Left ventricle myocardium superior (tissue), 1 donor: Measurements from ENCODE around the gene IMMP1L. TPM values are rescaled to one million over a fixed set of nuclear protein-coding genes. Genes with fewer than 3 reads are reported as not detected.

ENCODE experiments used
- ATAC-seq: fragments of 200-7000 bp; cut with Tn5 transposase; one replicate; pipeline ENCODE4 v1.9.1; 2020; ENCODE audit warnings: mild to moderate bottlenecking, moderate library complexity
- DNase-seq: peaks from one replicate; pipeline ENCODE4 v3.0.0-alpha.2; 2020
- intact Hi-C: fragments of 100-400 bp; cut with micrococcal nuclease; formaldehyde crosslinking; loops from one replicate; pipeline ENCODE4 v1.11.0; 2022
- total RNA-seq: library from RNA; stranded (reverse); fragmentation: NEBNext Ultra II Directional; extraction: Animal tissue kit (Norgen Biotek cat#: 25700); gene quantifications from one replicate; pipeline ENCODE4 v1.2.1, GENCODE V29; 2021
- donor health status: DM: no; HTN: yes; CAD: no; lungs with severe emphysema.

The IMMP1L gene
- total RNA-seq, 1 donor from 2014 or later, result 28.4 TPM

DNA sequence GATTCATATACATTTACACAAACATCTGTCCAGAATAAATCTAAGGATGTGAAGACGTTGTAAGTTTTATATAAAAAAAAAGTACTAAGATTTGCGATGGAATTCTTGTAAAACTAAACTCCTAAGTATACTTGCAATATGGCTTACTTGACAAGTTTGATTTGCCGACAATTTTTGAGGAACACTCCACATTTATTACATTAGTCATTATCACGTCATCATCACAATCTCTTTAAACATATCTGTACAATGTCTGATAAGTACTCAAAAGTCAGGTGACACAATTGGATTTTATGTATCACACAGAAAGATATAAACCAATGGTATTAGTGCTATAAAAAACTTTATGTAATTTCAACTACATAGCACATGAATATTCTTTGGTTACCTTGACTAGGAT is 30.4 kb downstream of the IMMP1L start:
- no peak for DNase-seq
- ATAC-seq, result no peak
- intact Hi-C loops, result no loop called here

DNA sequence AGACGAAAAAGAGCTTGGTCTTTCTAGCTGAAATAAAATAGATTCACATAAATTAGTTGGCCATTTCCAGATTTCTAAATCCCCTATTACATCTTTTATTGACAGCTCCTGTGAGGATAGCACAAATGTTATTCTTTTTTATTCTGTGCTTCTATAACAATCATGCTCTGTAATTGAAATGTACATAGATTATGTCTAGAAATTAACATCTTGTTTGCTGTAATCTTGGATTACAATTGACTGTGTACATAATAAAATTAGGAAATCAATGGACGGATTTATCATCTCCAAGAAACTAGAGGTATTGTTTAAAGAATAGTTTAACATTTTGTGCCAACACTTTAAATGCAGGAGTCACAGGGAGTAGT is 31.2 kb downstream of the IMMP1L start:
- DNase-seq, result no peak
- ATAC-seq, result no peak
- intact Hi-C loops, result no loop called here

DNA sequence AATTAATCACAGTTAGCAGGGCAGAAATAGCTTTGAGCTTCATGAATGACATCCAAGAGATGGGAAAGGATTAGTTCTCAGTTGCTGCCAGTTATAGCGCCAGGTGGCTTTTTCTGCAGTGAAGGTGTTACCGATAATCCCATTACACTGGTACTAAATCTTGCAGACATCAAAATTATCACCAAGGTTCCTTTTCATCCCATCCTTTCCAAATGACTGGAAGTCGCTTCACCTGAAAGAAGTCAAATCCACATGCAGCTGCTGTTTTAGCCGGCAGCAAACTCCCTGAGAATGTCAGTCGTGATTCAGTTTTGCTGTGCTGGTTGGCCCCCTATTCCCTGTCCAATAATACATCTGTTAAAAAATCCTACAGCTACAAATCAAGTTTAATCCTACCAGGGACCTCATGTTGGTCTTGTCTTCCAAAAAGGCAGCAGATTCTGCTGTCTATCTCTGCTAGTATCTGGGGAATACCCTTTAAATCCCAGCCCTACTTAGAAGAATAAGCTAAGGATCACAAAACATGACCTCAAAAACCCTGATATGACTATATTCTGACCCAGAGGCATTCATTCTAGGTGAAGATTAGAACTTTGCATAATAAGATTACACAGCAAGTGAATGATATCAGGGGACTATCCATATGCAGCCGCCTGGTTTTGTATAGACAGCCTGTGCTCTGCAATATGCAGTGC is 31.7 kb downstream of the IMMP1L start:
- ATAC-seq (no peak), DNase-seq (no peak)
- intact Hi-C loops, result no loop called here

DNA sequence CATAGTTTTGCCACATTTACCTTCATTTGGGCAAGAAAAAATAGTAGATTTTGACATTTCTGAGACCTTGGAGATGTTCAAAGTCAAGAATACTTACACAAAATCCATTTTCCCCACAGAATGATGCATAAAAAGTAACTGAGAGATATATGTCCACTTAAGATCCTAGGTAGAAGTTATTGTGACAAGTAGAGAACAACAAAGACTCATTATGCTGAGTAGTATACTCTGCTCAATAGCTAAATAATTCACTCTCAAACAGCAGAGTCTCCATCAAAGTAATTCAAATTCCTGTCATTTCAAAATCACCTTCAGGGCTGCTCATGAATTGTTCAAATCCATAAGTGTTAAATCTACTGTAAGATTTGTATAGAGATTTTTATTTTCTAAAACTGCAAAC is 35.3 kb downstream of the IMMP1L start:
- intact Hi-C loops, result no loop called here
- ATAC-seq (no peak), DNase-seq (no peak)

DNA sequence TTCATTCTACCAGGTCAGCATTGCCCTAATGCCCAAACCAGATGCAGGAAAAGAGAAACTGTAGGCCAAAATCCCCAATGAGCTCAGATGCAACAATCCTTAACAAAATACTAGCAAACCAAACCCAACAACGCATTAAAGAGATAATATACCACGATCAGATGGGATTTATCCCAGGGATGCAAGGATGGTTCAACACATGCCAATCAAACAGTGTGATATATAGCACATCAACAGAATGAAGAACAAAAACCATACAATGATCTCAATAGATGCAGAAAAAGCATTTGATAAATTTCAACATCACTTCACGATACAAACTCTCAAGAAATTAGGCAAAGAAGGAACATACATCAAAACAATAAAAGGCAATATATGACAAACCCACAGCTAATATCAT is 45.0 kb downstream of the IMMP1L start:
- ATAC-seq, result no peak
- no peak for DNase-seq
- intact Hi-C loops, result no loop called here

DNA sequence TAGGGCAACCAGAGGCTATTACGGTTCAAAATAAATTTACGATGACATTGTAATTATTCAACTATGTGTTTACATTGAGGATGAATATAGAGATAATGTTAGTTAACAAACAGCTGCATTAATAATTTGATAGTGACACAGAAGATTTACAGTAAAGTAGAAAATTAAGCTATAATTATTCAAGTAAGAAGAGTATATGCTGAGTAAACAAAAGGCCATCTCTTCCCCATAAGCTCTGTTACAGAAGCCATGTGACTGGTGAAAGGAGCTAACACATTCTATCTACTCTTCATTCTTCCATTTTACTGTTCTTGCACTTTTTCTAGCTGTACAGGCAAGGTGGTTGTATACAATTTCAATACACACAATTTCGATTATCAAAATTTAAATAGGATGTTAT is 54.2 kb downstream of the IMMP1L start:
- no peak for DNase-seq
- intact Hi-C loops, result no loop called here
- no peak for ATAC-seq

DNA sequence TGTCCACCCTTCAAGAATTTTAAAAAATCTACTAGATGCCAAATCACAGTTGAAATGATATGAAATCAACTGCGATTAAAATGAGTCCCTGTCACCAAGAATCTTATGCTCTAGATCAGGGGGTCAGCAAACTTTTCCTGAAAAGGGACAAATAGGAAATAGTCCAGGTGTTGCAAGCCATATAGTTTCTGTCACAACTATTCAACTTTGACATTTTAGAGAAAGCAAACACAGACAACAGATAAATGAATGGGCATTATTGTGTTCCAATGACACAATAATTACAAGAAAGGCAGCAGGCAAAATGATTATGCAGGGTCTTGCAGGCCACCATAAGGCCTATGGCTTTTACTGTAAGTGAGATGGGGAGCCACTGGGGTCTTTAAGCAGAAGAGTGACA is 58.6 kb downstream of the IMMP1L start:
- DNase-seq (no peak), ATAC-seq (no peak)
- intact Hi-C loops, result no loop called here

DNA sequence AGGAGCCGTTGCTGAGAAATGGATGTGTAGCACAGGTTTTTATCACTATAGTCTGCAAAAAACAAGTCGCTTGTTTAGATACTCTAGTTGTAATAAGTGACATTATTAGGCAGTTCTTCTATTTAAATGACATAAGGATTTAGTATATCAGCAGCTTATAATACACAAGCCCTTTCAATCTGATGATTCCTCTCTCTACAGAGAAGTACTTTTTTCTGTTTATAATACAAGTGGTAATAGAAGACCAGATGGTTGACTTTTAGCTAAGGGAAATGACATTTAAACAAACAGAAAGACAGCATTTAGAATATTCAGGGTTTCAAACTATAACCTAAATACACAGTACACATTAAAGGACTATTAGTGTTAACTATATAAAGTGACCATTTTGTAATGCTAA is 60.4 kb downstream of the IMMP1L start:
- ATAC-seq, result no peak
- intact Hi-C loops, result no loop called here

DNA sequence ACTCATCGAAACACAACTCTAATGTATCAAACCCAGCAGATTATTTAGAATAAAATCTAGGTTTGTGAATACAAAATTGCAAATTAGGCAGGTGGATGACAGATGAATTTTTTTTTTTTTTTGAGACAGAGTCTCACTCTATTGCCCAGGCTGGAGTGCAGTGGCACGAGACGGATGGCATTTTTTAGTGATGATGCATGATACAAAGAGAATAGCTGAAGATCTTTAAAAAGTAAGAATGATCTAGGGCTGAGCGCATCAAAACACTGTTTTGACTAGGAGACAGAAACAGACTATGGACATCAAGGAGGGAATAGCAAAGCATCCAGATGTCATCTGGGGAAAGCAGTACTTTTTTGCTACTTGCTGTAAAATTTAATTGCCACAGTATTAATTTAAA is 63.8 kb downstream of the IMMP1L start:
- DNase-seq (no peak), ATAC-seq (no peak)
- intact Hi-C loops, result no loop called here

More for the DNA sequence above, 60.4 kb downstream of the IMMP1L start:
- DNase-seq, result no peak

DNA sequence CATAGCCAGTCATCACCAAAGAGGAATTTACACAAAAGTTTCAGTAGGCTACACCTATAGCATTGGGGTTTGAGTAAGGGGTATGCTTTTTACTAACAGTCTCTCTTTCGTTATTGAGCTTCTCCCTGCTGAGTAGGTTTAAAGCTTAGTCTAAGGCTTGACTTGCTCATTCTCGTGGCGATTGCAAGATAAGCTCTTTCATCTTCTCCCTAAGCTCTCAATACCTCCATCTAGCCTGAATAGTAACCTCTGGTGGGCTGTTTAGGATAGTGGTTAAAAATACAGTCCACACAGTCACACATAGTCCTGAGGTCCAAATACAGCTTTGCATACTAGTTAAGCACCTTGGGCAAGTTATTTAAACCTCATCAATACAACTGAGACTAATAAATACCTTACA is 65.6 kb downstream of the IMMP1L start:
- intact Hi-C loops, result no loop called here
- no peak for ATAC-seq
- no peak for DNase-seq

DNA sequence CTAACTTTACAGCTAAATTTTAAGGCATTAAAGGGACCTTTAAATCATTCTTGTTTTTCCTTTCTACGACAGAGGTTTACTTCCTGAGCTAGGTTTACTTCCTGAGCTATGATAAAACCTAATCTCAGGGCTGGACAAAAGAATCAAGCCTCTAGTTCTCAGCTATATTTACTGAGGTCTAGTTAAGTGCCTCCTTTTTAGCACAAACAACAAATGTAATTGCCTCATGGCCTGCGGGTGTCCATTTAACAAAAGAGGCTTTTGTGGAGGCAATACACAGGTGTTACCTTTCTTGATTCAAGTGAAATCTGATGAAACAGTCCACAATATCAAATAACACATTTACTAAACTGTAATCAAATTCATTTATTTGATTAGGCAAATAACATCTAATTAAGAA is 67.3 kb downstream of the IMMP1L start:
- ATAC-seq (no peak), DNase-seq (no peak)
- intact Hi-C loops, result no loop called here

DNA sequence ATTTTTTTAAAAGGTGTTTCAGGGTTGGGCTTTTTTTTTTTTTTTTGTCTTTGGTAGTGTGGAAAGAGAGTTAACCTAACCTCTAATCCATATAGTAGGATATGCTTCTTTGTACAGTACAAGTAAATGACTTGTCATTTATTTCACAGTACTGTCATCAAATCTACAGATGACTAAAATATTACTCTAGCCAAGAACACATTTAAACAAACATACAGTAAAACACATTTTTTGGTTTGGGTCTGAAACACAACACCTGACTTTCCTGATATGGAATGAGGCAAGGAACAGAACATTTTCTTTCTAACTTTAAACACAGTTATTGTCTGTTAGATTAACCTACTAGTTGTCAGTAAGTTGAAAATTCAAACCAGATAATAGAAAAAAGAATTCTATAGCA is 68.1 kb downstream of the IMMP1L start:
- intact Hi-C loops, result no loop called here
- no peak for ATAC-seq

DNA sequence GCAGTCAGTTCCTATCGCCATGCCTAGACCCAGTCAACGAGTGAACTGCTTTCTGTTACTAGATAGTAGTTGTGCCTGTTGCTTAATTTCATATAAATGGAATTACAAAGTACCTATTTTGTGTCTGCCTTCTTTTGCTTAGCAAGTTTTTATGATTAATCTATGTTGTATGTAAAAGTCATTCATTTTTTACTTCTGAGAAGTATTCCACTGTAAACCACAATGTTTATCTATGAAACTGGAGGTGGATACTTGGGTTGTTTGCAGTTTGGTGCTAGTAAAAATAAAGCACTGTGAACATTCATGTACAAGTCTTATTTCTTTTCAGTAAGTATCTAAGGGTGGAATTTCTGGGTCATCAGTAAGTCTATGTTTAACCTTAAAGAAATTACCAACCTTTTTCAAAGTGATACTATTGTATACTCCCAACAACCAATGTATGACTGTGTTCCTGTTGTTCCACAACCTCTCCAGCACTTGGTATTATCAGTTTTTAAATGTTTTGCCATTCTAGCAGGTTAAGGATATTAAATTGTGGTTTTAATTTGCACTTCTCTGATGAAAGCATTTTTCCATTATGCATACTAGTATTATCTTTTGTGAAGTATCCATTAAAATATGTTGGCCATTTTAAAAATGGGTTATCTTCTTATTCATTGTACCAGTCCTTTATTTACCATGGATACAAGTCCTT is 71.5 kb downstream of the IMMP1L start:
- no peak for DNase-seq
- no peak for ATAC-seq
- intact Hi-C loops, result no loop called here

More for the DNA sequence above, 68.1 kb downstream of the IMMP1L start:
- DNase-seq, result no peak

DNA sequence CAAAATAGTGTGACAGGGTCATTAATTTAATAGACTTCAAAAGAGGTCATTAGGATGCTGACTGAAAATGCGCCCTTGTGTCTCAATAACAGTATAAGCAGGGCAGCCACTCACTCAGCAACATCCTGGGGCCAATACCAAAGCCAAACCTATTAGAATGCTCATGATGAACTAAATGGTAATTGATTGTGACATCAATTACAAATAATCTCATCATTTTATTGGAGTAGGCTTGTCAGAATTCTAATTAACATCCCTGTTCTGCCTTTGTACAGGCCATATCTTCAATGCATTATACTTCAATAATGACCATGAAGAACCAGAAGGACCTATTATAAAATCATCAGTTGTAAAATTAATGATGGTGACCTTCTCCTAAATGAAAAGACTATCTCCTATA is 75.6 kb downstream of the IMMP1L start:
- intact Hi-C loops, result no loop called here
- DNase-seq (no peak), ATAC-seq (no peak)

DNA sequence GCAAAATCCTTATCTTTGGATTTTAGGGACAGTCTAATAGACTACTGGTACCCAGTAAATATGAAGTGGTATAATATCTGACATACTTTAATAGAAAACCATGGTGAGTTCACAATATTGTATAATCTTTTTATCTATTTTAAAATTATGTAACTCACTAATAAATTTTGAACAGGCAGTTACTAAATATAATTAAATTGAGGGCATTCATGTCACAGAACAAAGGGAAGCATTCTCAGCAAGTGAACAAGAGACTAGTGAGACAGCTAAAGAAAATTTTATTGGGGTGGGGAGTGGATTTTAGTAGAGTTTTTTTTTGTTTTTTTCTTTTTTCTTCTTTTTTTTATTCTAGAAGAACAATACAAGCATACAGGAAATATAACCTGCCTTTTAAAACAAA is 84.8 kb downstream of the IMMP1L start:
- DNase-seq (no peak), ATAC-seq (no peak)
- intact Hi-C loops, result no loop called here

DNA sequence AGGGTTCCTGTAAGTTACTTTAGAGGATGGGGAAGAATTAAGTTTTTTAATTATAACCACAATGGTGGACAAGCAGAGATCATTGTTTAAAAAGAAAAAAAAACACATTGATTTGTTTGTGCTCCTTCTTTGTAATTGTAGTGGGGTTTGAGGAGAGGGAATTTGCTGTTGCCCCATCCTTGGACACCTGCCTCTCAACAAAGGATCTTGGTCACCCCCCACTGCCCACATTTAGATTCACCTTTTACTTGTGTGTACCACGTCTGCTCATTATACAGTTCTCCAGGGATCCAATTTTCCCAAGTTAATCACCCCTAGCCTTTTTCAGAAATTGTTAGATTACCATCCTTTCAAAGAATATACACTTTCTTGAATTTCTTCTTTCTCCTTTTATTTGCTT is 86.7 kb downstream of the IMMP1L start:
- DNase-seq (no peak), ATAC-seq (no peak)
- intact Hi-C loops, result no loop called here

DNA sequence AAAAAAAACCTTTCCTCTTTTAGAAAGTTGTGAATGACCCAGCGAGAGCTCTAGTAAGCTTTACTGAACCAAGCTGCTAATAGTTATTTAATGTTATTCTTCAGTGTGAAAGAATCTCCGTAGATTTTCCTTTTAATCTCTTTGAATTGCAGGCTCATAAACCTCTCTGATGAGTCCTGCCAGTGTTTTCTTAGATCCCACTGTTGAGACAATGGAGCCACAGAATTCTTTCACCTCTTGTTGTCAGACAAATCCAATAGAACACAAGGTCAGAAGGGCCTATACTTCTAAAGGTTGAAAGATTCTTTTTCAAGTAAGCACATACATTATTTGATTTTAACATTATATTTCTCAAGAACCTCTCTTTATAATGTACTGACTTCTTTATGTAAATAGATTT is 87.6 kb downstream of the IMMP1L start:
- no peak for ATAC-seq
- no peak for DNase-seq
- intact Hi-C loops, result no loop called here

DNA sequence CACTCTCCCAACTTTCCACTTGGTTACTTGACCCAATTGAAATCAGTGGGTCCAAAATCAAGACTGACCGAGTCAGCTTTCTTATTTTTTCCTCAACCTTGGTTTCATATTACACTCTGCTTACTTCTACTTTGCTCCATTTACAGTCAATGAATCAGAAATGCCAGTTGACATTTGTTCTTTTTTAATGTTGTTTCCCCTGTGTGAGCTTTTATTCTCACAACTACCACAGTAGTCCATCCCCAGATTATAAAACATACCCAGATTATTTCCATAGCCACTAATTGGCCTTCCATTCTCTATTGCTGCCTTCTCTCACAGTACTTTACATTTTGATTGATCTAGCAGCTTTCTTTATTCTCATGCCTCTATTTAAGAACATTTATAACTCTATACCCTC is 89.8 kb downstream of the IMMP1L start:
- ATAC-seq, result no peak
- no peak for DNase-seq
- intact Hi-C loops, result no loop called here

DNA sequence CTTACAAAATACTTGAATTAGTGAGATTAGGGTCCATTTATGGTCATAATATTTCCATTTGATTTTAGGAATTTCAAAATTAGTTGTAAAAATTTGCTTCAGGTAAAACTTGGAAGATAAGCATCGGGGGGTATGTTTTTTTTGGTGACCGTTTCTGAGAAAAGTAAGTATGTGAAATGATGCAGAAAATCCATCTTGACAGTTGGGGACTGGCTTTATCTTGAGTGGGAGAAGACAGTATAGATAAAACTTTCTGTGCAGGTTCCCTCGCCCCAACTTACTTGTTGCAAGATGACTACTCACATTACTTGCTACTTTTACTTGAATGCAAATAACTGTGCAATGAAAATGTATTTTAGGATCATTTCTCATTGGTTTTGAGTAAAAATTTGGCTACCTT is 90.3 kb downstream of the IMMP1L start:
- ATAC-seq (no peak), DNase-seq (no peak)
- intact Hi-C loops, result no loop called here

DNA sequence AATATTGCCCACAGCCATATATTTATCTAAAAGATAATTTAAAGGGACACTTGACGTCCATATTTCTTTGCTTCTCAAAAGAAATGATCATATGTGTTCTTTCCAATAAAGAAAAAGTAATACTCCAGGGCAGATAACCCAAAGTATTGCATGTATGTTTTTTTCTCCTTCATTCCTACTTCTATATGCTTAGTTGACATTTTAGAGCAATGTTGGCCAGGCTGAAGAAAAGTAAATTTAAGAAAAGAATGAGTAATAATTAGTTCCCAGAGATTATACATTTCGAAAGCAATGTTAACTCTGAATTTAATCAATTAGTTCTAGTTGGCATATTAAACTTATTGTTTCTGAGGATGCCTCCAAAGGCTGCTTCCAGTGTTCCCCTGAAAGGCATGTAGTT is 91.6 kb downstream of the IMMP1L start:
- intact Hi-C loops, result no loop called here
- no peak for ATAC-seq
- DNase-seq, result no peak

DNA sequence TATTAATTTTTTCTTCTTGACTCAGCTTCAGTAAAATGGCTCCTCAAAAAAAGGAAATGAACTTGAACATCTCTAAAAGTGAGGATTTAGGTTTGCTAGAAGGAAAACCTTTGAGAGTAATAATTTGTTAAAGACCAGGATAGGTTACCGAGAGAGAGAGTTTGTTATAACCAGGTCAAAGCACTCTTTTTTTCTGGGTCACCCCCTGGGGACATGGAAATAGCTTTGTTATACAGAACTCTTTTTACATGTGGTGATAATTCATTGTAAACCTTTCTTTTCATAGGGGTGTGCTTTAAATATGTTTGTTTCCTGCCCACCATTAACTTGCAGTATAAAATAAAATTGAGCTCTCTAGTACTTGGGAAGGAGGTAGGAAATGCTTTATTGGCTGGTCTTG is 92.1 kb downstream of the IMMP1L start:
- DNase-seq (no peak), ATAC-seq (no peak)
- intact Hi-C loops, result no loop called here
